Measurements from ENCODE around the gene ZCWPW1.
"Not testable (repeated sequence)": the region's sequence is repeated elsewhere in the genome, so short reads cannot be mapped to it uniquely, and the experiment has no call there.

ZCWPW1 gene

GRCh38 chr7:100373261-100373831, 55.2 kb downstream of the ZCWPW1 start, which contains the start of gene PILRA:
Gene PILRA, plus strand, starts transcription at chr7:100373487. Its CDS starts 170 bp downstream, at chr7:100373657.
- no peak for DNase-seq (ENCODE audit: low read depth in 2 of 2)

- DNase-seq (ENCODE audit: low read depth in 2 of 2) = no peak
Measured at GRCh38 chr7:100372694-100373093, 55.8 kb downstream of the ZCWPW1 start.

GRCh38 chr7:100372256-100372655, 56.2 kb downstream of the ZCWPW1 start:
- peak; percentile 3 to 18 for DNase-seq (ENCODE audit: low read depth in 2 of 2)

GRCh38 chr7:100371561-100372171, 56.8 kb downstream of the ZCWPW1 start:
- no peak for DNase-seq (ENCODE audit: low read depth in 2 of 2)

GRCh38 chr7:100370746-100371145, 57.8 kb downstream of the ZCWPW1 start:
- DNase-seq (ENCODE audit: low read depth in 2 of 2) = no peak

GRCh38 chr7:100370303-100370702, 58.2 kb downstream of the ZCWPW1 start:
- DNase-seq (ENCODE audit: low read depth in 2 of 2) = no peak

GRCh38 chr7:100369105-100369504, 59.4 kb downstream of the ZCWPW1 start:
- DNase-seq (ENCODE audit: low read depth in 2 of 2) = no peak

- DNase-seq (ENCODE audit: low read depth in 2 of 2) = no peak
Measured at GRCh38 chr7:100367676-100368613, 60.6 kb downstream of the ZCWPW1 start.

- no peak for DNase-seq (ENCODE audit: low read depth in 2 of 2)
Measured at GRCh38 chr7:100367251-100367620, 61.3 kb downstream of the ZCWPW1 start.

- no peak for DNase-seq (ENCODE audit: low read depth in 2 of 2)
Measured at GRCh38 chr7:100366411-100367250, 61.9 kb downstream of the ZCWPW1 start.

GRCh38 chr7:100365998-100366367, 62.5 kb downstream of the ZCWPW1 start:
- DNase-seq (ENCODE audit: low read depth in 2 of 2) = not testable (repeated sequence)

- no peak for DNase-seq (ENCODE audit: low read depth in 2 of 2)
Measured at GRCh38 chr7:100364480-100364879, 64.0 kb downstream of the ZCWPW1 start.

- not testable (repeated sequence) for DNase-seq (ENCODE audit: low read depth in 2 of 2)
Measured at GRCh38 chr7:100363797-100364196, 64.7 kb downstream of the ZCWPW1 start.

- no peak for DNase-seq (ENCODE audit: low read depth in 2 of 2)
Measured at GRCh38 chr7:100363098-100363497, 65.4 kb downstream of the ZCWPW1 start.

GRCh38 chr7:100360135-100360854, 68.2 kb downstream of the ZCWPW1 start:
- no peak for DNase-seq (ENCODE audit: low read depth in 2 of 2)

GRCh38 chr7:100358857-100359212, 69.7 kb downstream of the ZCWPW1 start:
- no peak for DNase-seq (ENCODE audit: low read depth in 2 of 2)

- DNase-seq (ENCODE audit: low read depth in 2 of 2) = no peak
Measured at GRCh38 chr7:100358027-100358856, 70.3 kb downstream of the ZCWPW1 start, which contains the start of gene PILRB. Gene PILRB, plus strand, starts transcription at chr7:100358117. Its CDS starts 186 bp downstream, at chr7:100358303.

- DNase-seq (ENCODE audit: low read depth in 2 of 2) = no peak
Measured at GRCh38 chr7:100357131-100357561, 71.4 kb downstream of the ZCWPW1 start.

GRCh38 chr7:100356416-100357068, 72.0 kb downstream of the ZCWPW1 start:
- DNase-seq (ENCODE audit: low read depth in 2 of 2) = no peak

All from fibroblast of skin of left biceps (primary cell).